NCI-H226 (cell line): ENCODE results near the gene IL25.
"Not testable (repeated sequence)": the region's sequence is repeated elsewhere in the genome, so short reads cannot be mapped to it uniquely, and the experiment has no call there.

Source experiments
- DNase-seq: peaks from one replicate; pipeline ENCODE4 v3.0.0-alpha.2; 2015

Gene IL25

DNA sequence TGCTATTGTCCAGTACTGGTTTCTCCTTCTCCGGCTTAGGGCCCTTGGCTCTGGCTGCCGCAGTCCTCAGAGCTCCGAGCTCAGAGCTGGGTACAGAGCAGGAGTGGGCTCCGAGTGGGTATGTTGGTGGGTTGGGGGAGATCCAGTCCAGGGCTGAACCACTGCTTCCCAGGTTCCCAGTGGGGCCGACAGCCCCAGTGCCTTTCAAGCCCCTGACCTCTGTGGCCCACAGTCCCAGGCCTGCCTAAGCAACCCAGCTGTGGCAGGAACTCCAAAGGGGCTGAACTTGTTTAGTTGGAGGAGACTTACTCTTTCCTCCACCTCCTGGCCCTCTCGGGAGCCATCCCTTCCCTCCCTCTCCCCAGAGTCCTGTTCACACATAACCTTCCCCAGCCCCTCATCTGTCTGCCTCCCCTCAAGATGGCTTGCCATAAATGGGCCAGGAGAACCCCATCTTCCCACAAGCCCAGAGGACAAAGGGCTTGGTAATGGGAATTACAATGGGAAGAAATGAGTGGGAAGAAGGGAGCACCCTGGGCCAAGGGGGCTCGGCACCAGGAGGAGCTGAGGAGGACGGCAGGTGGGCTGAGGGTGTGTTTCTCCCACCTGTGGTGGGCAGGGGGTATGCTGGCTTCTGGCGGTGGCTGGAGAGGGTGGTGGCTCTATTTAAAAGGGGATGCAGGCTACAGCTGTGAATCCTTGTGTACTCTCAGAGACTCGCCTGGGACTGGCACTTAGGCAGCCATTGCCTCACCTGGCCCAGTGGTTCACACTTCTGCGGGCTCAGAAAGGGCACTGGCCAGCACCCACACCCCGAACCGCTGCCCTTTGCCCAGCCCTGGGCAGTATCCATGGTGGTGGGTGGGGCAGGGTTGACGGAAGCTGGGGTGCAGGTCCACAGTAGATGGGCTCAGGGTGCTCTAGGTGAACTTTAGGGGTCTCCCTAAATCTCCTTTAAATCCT lies 39.2 kb downstream of the IL25 start:
- no peak for DNase-seq

DNA sequence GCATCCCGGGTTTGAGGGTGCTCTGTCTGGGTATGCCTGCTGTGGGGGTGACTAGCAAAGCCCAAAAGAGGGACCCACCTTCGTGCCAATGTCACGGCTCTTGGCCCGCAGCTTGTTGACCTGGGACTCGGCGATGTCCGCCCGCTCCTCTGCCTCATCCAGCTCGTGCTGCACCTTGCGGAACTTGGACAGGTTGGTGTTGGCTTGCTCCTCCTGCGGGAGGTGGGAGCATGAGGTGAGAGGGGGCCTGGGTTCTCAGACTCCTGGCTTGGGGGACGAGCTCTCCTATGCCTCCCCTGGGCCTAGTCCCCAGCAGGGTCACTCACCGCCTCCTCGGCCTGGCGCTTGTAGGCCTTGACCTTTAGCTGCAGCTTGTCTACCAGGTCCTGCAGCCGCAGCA lies 41.1 kb downstream of the IL25 start:
- DNase-seq: no peak

DNA sequence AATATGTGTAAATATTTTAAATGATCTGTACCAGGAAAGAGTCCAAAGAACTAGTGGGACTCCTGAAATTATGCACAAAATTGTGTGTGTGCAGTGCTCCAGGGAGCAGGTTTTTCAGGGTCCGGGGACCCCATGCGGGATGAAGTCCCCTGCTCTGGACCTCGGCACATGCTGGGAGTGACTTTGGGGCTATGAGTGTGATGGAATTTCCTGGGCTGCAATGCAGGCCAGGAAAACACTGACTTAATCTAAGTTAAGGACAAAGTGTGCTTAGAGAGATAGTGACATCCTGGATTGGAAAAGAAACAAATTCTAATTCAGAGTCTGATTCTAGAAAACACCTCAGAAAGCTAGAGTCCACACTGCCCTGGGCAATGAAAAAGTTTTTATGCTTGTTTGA lies 41.6 kb downstream of the IL25 start:
- no peak for DNase-seq

DNA sequence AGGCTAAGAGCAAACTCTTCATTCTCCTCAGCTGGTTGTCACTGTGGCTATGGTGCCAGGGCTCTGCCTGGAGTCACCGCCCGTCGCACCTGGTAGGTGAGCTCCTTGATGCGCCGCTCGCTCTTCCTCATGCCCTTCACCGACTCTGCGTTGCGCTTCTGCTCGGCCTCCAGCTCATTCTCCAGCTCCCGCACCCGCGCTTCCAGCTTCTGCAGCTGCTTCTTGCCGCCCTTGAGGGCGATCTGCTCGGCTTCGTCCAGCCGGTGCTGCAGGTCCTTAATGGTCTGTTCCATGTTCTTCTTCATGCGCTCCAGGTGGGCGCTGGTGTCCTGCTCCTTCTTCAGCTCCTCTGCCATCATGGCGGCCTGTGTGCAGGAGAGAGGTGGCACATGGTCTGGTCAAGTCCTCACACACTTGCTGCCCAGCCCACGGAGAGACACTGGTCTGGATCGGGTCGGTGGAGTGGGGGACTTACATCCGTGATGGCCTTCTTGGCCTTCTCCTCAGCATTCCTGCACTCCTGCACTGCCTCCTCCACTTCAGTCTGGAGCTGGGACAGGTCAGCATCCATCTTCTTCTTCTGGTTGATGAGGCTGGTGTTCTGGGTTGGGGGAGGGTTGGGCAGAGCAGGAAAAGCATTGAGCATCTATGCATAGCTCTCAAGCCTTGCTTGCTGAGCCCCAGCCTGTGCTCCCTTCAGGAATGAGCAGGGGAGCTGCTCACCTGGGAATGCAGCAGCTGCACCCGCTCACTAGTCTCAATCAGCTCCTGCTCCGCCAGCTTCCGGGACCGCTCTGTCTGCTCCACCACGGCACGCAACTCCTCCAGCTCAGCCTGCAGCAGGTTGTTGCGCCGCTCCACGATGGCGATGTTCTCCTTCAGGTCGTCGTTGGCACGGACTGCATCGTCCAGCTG lies 42.6 kb downstream of the IL25 start:
- no peak for DNase-seq

DNA sequence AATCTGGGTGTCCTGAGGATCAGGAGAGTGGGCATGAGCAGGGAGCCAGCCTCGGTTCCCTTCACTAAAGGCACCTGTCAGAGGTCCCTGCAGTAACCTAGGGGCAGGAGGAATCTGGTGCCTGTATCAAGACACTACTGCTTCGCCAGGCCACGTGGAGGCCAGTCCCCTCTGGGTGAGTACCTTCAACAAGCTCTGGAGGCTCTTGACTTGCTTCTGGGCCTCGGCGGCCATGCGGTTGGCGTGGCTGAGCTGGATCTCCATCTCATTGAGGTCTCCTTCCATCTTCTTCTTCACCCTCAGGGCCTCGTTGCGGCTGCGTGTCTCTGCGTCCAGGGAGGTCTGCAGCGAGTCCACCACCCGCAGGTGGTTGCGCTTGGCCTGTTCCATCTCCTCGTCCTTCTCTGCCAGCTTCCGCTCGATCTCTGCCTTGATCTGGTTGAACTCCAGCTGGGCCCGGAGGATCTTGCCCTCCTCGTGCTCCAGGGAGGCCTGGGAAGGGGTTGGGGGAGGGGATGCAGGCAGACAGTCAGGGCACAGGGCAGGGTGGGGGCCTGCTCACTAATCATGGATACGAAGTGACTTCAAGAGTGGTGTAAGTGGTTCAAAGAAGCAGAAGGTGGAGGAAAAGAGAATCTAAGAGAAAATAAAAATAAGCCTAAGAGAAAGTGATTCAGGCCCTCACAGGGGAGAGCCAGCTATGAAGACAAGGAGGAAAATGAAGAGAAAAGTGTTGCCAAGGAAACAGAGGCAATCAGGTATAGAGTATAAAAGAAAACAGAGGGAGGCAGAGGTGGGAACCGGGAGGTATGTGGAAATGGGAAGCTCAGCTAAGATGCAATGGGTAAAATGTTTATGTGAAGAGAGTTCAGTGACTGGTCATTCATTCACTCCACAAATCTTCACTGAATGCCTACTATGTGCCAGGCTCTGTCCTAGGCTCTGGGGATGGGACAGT lies 43.5 kb downstream of the IL25 start:
- no peak for DNase-seq

DNA sequence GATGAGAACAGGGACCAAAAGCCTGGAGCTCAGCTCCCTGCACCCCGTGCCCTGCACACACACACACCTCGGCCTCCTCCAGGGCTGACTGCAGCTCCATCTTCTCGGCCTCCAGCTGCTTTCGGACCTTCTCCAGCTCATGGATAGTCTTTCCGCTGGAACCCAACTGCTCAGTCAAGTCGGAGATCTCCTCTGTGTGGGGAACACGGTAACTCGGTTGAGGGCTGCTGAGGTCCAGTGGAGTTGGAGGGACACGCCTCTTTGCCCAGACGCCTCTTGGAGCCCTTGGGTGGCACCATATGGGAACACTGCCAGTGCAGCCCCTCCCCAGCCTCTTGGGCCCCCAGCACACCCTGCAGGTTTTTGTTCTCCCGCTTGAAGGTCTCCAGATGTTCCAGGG lies 44.2 kb downstream of the IL25 start:
- no peak for DNase-seq

DNA sequence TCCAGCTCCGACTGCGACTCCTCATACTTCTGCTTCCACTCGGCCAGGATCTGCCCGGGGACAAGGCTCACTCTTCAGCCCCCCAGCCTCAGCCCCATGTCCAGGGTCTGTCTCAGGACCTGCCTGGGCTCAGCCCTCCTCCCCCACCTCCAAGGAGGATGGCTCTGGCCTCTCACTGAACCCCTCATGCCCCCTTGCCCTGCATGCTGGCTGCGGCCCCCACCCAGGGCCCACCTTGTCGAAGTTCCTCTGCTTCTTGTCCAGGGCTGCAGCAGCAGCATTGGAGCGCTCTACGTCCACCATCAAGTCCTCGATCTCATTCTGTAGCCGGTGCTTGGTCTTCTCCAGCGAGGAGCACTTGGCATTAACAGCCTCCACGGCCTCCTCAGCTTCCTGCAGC lies 44.7 kb downstream of the IL25 start:
- DNase-seq: not testable (repeated sequence)

DNA sequence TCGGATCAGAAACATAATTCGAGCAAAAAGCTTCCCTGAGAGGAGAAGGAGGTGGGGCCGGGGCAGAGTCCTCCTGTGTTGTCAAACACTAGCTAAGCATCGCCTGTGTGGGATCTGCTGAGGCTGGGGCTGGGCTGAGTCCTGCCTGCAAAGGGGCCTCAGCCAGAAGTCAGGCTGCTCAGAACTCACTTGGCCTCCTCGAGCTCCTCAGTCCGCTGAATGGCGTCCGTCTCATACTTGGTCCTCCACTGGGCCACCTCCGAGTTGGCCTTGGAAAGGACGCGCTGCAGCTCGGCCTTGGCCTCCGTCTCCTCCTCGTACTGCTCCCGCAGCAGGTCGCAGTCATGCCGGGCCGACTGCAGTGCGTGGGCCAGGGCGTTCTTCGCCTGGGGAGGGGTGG lies 45.4 kb downstream of the IL25 start:
- no peak for DNase-seq

DNA sequence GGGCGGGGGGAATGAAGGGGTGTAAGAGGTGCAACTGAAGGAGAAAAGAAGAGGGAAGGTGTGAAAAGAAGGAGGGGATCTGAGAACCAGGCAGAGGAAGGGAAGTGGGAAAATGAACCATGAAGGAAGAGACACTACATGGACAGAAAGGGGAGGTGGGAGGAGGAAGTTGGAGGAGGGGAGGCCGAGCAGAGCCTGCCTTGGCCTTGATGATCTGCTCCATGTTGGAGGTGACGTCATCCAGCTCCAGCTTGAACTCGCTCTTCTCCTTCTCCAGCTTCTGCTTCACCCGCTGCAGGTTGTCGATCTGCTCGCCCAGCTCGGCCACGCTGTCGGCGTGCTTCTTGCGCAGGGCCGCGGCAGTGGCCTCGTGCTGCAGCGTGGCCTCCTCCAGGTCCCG lies 47.0 kb downstream of the IL25 start:
- DNase-seq: not testable (repeated sequence)

DNA sequence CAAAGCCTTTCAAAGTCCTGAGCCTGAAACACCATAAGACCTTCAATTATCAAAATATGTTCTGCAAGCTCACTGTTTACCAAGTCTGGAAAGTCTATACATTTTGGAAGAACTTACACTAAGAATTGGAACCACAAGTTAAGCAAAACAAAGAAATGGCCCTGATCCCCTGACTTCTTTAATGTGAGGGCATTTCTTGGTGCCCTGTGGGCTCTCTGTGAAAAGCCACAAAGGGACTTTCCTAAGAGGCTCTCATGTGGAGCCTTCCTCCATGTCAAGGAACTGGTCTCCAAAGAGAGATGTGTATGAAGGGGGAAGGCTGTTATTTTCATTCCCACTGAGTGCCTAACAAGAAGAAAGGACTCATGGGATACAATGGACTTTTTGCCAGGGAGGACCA lies 49.0 kb downstream of the IL25 start:
- DNase-seq: no peak

DNA sequence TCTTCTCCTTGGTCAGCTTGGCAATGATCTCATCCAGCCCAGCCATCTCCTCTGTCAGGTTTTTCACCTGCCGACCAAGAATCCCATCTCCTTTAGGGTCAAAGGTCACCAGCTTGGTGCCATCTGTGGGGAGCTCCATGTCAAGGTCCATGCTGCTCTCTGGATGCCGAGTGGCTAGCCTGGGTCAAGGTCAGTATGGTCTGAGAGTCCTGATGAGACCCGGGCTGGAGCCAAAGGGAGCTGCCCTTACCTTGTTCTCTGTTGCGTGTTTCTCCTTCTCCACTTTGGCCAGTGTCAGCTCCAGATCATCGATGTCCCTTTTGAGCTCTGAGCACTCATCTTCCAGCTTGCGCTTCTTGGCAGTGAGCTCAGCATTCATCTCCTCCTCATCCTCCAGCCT lies 51.0 kb downstream of the IL25 start:
- DNase-seq: no peak

DNA sequence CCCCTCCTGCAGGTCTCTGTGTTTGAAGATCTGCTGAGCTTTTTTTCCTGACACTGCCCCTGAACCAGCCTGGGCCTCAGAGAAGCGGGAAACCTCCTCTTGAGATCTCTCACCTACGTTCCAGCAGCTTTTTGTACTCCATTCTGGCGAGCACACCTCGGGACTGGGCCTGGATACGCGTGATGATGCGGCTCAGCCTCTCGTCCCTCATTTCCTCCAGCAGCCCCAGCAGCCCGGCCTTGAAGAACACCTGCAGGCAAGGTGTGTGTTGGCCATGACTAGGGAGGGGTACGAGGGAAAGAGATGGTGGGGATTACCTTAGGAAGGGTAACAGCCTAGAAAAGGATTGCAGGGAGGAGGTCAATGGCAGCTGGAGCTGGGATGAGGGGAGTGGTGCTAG lies 52.6 kb downstream of the IL25 start:
- DNase-seq: no peak

DNA sequence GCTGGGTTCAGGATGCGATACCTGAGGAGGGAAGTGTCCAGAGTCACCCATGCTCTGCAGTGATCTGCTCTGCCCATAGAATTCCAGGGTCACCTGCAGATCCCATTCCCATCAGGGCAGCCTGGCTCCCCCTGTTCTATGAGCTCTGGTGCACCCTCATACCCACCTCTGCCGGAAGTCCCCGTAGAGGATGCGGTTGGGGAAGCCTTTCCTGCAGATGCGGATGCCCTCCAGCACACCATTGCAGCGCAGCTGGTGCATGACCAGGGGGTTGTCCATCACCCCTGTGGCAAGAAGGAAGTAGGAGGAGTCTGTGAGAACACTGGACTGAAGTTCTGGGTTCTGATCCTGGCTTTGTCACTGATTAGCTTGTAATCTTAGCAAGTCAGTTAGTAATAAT lies 53.2 kb downstream of the IL25 start:
- not testable (repeated sequence) for DNase-seq
